ENCODE results near the gene BTBD9. TPM values are rescaled to one million over a fixed set of nuclear protein-coding genes. Genes with fewer than 3 reads are reported as not detected.

BTBD9 gene
- total RNA-seq, 1 experiment from 2014 or later, result 8.9 TPM

GRCh38 chr6:38549795-38550194 lies 89.9 kb downstream of the BTBD9 start:
- Histone ChIP-seq H4K91ac (ENCODE audit: insufficient read length, low read depth, low read length) (no peak overlapping the region), H3T11ph (ENCODE audit: low read length) (no peak overlapping the region), H3K23me2 (ENCODE audit: insufficient read length, low read depth, low read length, poor library complexity, severe bottlenecking) (no peaks in the 10 kb centered on the region), H3K4me2 (ENCODE audit: insufficient read depth, insufficient read length, low read length) (no peak overlapping the region), H3K14ac (ENCODE audit: insufficient read depth, low read length) (no peak overlapping the region), H2AFZ (ENCODE audit: low read length) (no peak overlapping the region), H2BK15ac (ENCODE audit: low read depth, low read length) (no peak overlapping the region), H3K4ac (ENCODE audit: low read depth, low read length) (no peak overlapping the region), H4K5ac (ENCODE audit: insufficient read length, low read depth, low read length) (no peak overlapping the region), H2BK5ac (ENCODE audit: insufficient read length, low read length) (no peak overlapping the region), H3K79me2 (ENCODE audit: insufficient read depth, low read length) (no peaks in the 10 kb centered on the region), H3K9ac (ENCODE audit: extremely low read depth, insufficient read length, low read length) (no peak overlapping the region), H3K18ac (ENCODE audit: insufficient read length, low read depth, low read length) (no peak overlapping the region), H4K20me1 (ENCODE audit: control insufficient read depth, insufficient read depth, insufficient read length) (no peaks in the 10 kb centered on the region), H2BK12ac (ENCODE audit: insufficient read length, low read depth, low read length) (no peak overlapping the region), H2AK5ac (ENCODE audit: insufficient read length, low read length) (no peak overlapping the region), H3K9me3 (ENCODE audit: control insufficient read depth, low read depth, low read length) (no peaks in the 10 kb centered on the region), H2BK20ac (ENCODE audit: low read depth, low read length, poor library complexity, severe bottlenecking) (no peak overlapping the region), H3K79me1 (ENCODE audit: insufficient read depth, low read depth, low read length, poor library complexity, severe bottlenecking) (no peaks in the 10 kb centered on the region), H3K56ac (ENCODE audit: insufficient read length, low read depth, low read length) (no peak overlapping the region), H2BK120ac (ENCODE audit: low read depth, low read length, poor library complexity, severe bottlenecking) (no peak overlapping the region), H3K23ac (ENCODE audit: insufficient read length, low read depth, low read length) (no peak overlapping the region), H3K27me3 (ENCODE audit: insufficient read depth, low read length) (no peaks in the 10 kb centered on the region), H3K4me1 (ENCODE audit: insufficient read depth, low read length) (no peaks in the 10 kb centered on the region), H4K8ac (replicated peaks; ENCODE audit: insufficient read length, low read depth, low read length) (no peak overlapping the region), H3K27ac (ENCODE audit: insufficient read length, low read depth, low read length) (no peak overlapping the region)
- WGBS (ENCODE audit: extremely low coverage, insufficient read length, low lambda C conversion rate), result no CpG with 5 or more reads among the region's 5 CpGs
- H3K27me3 Mint-ChIP-seq (ENCODE audit: low read depth), result no peaks in the 10 kb centered on the region
- H3K4me3 Mint-ChIP-seq, result no peak overlapping the region
- DNase-seq, result no peak
- no peak overlapping the region for H3K27ac Mint-ChIP-seq
- H3K36me3 Mint-ChIP-seq (ENCODE audit: insufficient read depth in 1 of 3, low read depth in 3 of 3), result no peaks in the 10 kb centered on the region
- TF ChIP-seq CTCF (conservative IDR thresholded peaks at IDR 0.05), result no peak
- H3K9me3 Mint-ChIP-seq, result no peaks in the 10 kb centered on the region
- H3K4me1 Mint-ChIP-seq, result no peaks in the 10 kb centered on the region

All from H9 (cell line).